HG02970 (cell line): ENCODE measurements around the gene KCNIP1.

Experiments
- ATAC-seq: cut with Tn5 transposase; IDR thresholded peaks from one replicate; pipeline ENCODE4 v1.9.1; 2021; ENCODE audit warnings: mild to moderate bottlenecking, moderate library complexity, moderate number of reproducible peaks; ENCODE audit not compliant: unreplicated experiment, low FRiP score

The KCNIP1 gene

GRCh38 chr5:170622933-170623332 lies 119.1 kb downstream of the KCNIP1 start:
- no peak for ATAC-seq

GRCh38 chr5:170623576-170624181 lies 119.9 kb downstream of the KCNIP1 start:
- ATAC-seq = no peak

GRCh38 chr5:170625221-170626165 lies 121.7 kb downstream of the KCNIP1 start:
- no peak for ATAC-seq

- ATAC-seq = no peak
Observed at GRCh38 chr5:170626507-170627150, 122.8 kb downstream of the KCNIP1 start.

GRCh38 chr5:170627271-170627670 lies 123.5 kb downstream of the KCNIP1 start:
- ATAC-seq = no peak

- ATAC-seq = no peak
Observed at GRCh38 chr5:170628028-170628427, 124.2 kb downstream of the KCNIP1 start.

GRCh38 chr5:170628691-170629565 lies 125.1 kb downstream of the KCNIP1 start:
- ATAC-seq = no peak

GRCh38 chr5:170629566-170630175 lies 125.9 kb downstream of the KCNIP1 start:
- no peak for ATAC-seq

GRCh38 chr5:170630226-170630625 lies 126.4 kb downstream of the KCNIP1 start:
- ATAC-seq = no peak

- ATAC-seq = no peak
Observed at GRCh38 chr5:170630711-170631141, 126.9 kb downstream of the KCNIP1 start.

GRCh38 chr5:170631466-170632195 lies 127.8 kb downstream of the KCNIP1 start:
- no peak for ATAC-seq

GRCh38 chr5:170632266-170632984 lies 128.6 kb downstream of the KCNIP1 start:
- no peak for ATAC-seq

GRCh38 chr5:170632985-170633234 lies 129.1 kb downstream of the KCNIP1 start:
- ATAC-seq = no peak

GRCh38 chr5:170633235-170634081 lies 129.6 kb downstream of the KCNIP1 start:
- no peak for ATAC-seq

GRCh38 chr5:170634256-170634990 lies 130.6 kb downstream of the KCNIP1 start:
- no peak for ATAC-seq

GRCh38 chr5:170635706-170636105 lies 131.9 kb downstream of the KCNIP1 start:
- ATAC-seq = no peak

- no peak for ATAC-seq
Observed at GRCh38 chr5:170636206-170636605, 132.4 kb downstream of the KCNIP1 start.
